H9 (cell line): ENCODE measurements around the gene OPHN1. TPM values are rescaled to one million over a fixed set of nuclear protein-coding genes. Genes with fewer than 3 reads are reported as not detected.

Experiments
- DNase-seq: peaks from one replicate; pipeline ENCODE4 v3.0.0-alpha.2; 2017
- H2AFZ ChIP-seq: one replicate; pipeline ENCODE4 v1.6.1; 2013; ENCODE audit warnings: mild to moderate bottlenecking, low read length, control low read depth, moderate library complexity
- H2AK5ac ChIP-seq: 2 replicates; pipeline ENCODE4 v1.6.1; 2013; ENCODE audit warnings: low read length, control low read depth, mixed read lengths; ENCODE audit not compliant: insufficient read length
- H2BK120ac ChIP-seq: one replicate; pipeline ENCODE4 v1.6.1; 2013; ENCODE audit warnings: low read depth, mild to moderate bottlenecking, low read length, control low read depth, inconsistent platforms; ENCODE audit not compliant: poor library complexity, severe bottlenecking
- H2BK12ac ChIP-seq: 2 replicates; pipeline ENCODE4 v1.6.1; 2013; ENCODE audit warnings: low read length, control low read depth, mixed read lengths, low read depth; ENCODE audit not compliant: insufficient read length
- H2BK15ac ChIP-seq: 2 replicates; pipeline ENCODE4 v1.6.1; 2013; ENCODE audit warnings: low read depth, low read length, control low read depth
- H2BK20ac ChIP-seq: one replicate; pipeline ENCODE4 v1.6.1; 2013; ENCODE audit warnings: low read depth, mild to moderate bottlenecking, low read length, control low read depth, inconsistent platforms; ENCODE audit not compliant: poor library complexity, severe bottlenecking
- H2BK5ac ChIP-seq: 2 replicates; pipeline ENCODE4 v1.6.1; 2013; ENCODE audit warnings: low read length, control low read depth, mixed read lengths; ENCODE audit not compliant: insufficient read length
- H3K14ac ChIP-seq: 2 replicates; pipeline ENCODE4 v1.6.1; 2013; ENCODE audit warnings: low read length, control low read depth; ENCODE audit not compliant: insufficient read depth
- H3K18ac ChIP-seq: 2 replicates; pipeline ENCODE4 v1.6.1; 2013; ENCODE audit warnings: low read depth, mild to moderate bottlenecking, mixed read lengths, low read length, control low read depth; ENCODE audit not compliant: insufficient read length
- H3K23ac ChIP-seq: 2 replicates; pipeline ENCODE4 v1.6.1; 2013; ENCODE audit warnings: low read length, control low read depth, mixed read lengths, low read depth; ENCODE audit not compliant: insufficient read length
- H3K23me2 ChIP-seq: 2 replicates; pipeline ENCODE4 v1.6.1; 2013; ENCODE audit warnings: low read depth, mild to moderate bottlenecking, mixed read lengths, low read length, control low read depth; ENCODE audit not compliant: insufficient read length, poor library complexity, severe bottlenecking
- H3K27ac ChIP-seq: 2 replicates; pipeline ENCODE4 v1.5.1; 2013; ENCODE audit warnings: low read length, control low read depth, mixed read lengths, low read depth; ENCODE audit not compliant: insufficient read length
- H3K27me3 ChIP-seq: 2 replicates; pipeline ENCODE4 v1.6.1; 2013; ENCODE audit warnings: low read length, control low read depth, inconsistent platforms; ENCODE audit not compliant: insufficient read depth
- H3K4ac ChIP-seq: 2 replicates; pipeline ENCODE4 v1.6.1; 2013; ENCODE audit warnings: low read depth, mild to moderate bottlenecking, control low read depth, inconsistent platforms, low read length, moderate library complexity
- H3K4me1 ChIP-seq: 2 replicates; pipeline ENCODE4 v1.6.1; 2013; ENCODE audit warnings: low read length, control low read depth, inconsistent platforms; ENCODE audit not compliant: insufficient read depth
- H3K4me2 ChIP-seq: 2 replicates; pipeline ENCODE4 v1.6.1; 2013; ENCODE audit warnings: low read length, control low read depth, mixed read lengths; ENCODE audit not compliant: insufficient read length, insufficient read depth
- H3K56ac ChIP-seq: 2 replicates; pipeline ENCODE4 v1.6.1; 2013; ENCODE audit warnings: low read depth, mild to moderate bottlenecking, mixed read lengths, low read length, control low read depth; ENCODE audit not compliant: insufficient read length
- H3K79me1 ChIP-seq: 2 replicates; pipeline ENCODE4 v1.6.1; 2013; ENCODE audit warnings: low read depth, mild to moderate bottlenecking, moderate library complexity, low read length, control low read depth, inconsistent platforms; ENCODE audit not compliant: insufficient read depth, poor library complexity, severe bottlenecking
- H3K79me2 ChIP-seq: 2 replicates; pipeline ENCODE4 v1.6.1; 2013; ENCODE audit warnings: low read length, control low read depth, inconsistent platforms; ENCODE audit not compliant: insufficient read depth
- H3K9ac ChIP-seq: 2 replicates; pipeline ENCODE4 v1.6.1; 2013; ENCODE audit warnings: low read length, control low read depth, mixed read lengths; ENCODE audit not compliant: insufficient read length; ENCODE audit errors: extremely low read depth
- H3K9me3 ChIP-seq: one replicate; pipeline ENCODE4 v1.6.1; 2013; ENCODE audit warnings: low read depth, low read length, inconsistent platforms; ENCODE audit not compliant: control insufficient read depth
- H3T11ph ChIP-seq: one replicate; pipeline ENCODE4 v1.6.1; 2013; ENCODE audit warnings: mild to moderate bottlenecking, low read length, control low read depth, inconsistent platforms
- H4K20me1 ChIP-seq: one replicate; pipeline ENCODE4 v1.6.1; 2013; ENCODE audit not compliant: control insufficient read depth, insufficient read length, insufficient read depth
- H4K5ac ChIP-seq: 2 replicates; pipeline ENCODE4 v1.6.1; 2013; ENCODE audit warnings: low read depth, mild to moderate bottlenecking, mixed read lengths, low read length, control low read depth; ENCODE audit not compliant: insufficient read length
- H4K8ac ChIP-seq: replicated peaks from 2 replicates; pipeline ENCODE4 v1.6.1; 2013; ENCODE audit warnings: low read length, control low read depth, mixed read lengths, low read depth; ENCODE audit not compliant: insufficient read length
- H4K91ac ChIP-seq: 2 replicates; pipeline ENCODE4 v1.6.1; 2013; ENCODE audit warnings: low read depth, mild to moderate bottlenecking, moderate library complexity, mixed read lengths, low read length, control low read depth; ENCODE audit not compliant: insufficient read length
- H3K27ac Mint-ChIP-seq, 3 experiments: 2 replicates in 2 of 3; 3 replicates in 1 of 3; pipeline ENCODE4 v1.8.0; 2020 to 2021; ENCODE audit warnings: mixed read lengths in 3 of 3, mild to moderate bottlenecking in 1 of 3, moderate library complexity in 1 of 3
- H3K27me3 Mint-ChIP-seq: 2 replicates; pipeline ENCODE4 v1.8.0; 2021; ENCODE audit warnings: low read depth, mild to moderate bottlenecking, moderate library complexity, mixed read lengths
- H3K36me3 Mint-ChIP-seq, 3 experiments: 2 replicates in 2 of 3; 3 replicates in 1 of 3; pipeline ENCODE4 v1.8.0; 2020 to 2021; ENCODE audit warnings: low read depth in 3 of 3, mixed read lengths in 3 of 3; ENCODE audit not compliant: insufficient read depth in 1 of 3
- H3K4me1 Mint-ChIP-seq, 2 experiments: 2 replicates each; pipeline ENCODE4 v1.8.0; 2020; ENCODE audit warnings: mixed read lengths in 2 of 2
- H3K4me3 Mint-ChIP-seq, 2 experiments: 2 replicates in 1 of 2; 3 replicates in 1 of 2; pipeline ENCODE4 v1.8.0; 2020 to 2021; ENCODE audit warnings: mild to moderate bottlenecking in 2 of 2, mixed read lengths in 2 of 2, moderate library complexity in 1 of 2
- H3K9me3 Mint-ChIP-seq, 2 experiments: 2 replicates in 1 of 2; 3 replicates in 1 of 2; pipeline ENCODE4 v1.8.0; 2020; ENCODE audit warnings: mild to moderate bottlenecking in 2 of 2, mixed read lengths in 2 of 2, moderate library complexity in 1 of 2
- CTCF ChIP-seq: fragments of 200-600 bp; sonication (generic); conservative IDR thresholded peaks from 3 replicates; pipeline ENCODE4 v1.8.0; 2021; ENCODE audit warnings: antibody characterized with exemption, mild to moderate bottlenecking
- WGBS: extraction: QIAGEN DNeasy Blood & Tissue Kit; methylation state at CpG from one replicate; pipeline ENCODE4 v1.1.7; 2013; ENCODE audit warnings: missing lambda C conversion rate, low lambda C conversion rate, mixed read lengths; ENCODE audit not compliant: insufficient read length; ENCODE audit errors: extremely low coverage; 5-methylcytosine and 5-hydroxymethylcytosine counted together
- total RNA-seq: library from RNA; stranded (reverse); gene quantifications from 2 replicates; pipeline ENCODE4 v1.2.1, GENCODE V29; 2021

The OPHN1 gene
- total RNA-seq, 1 experiment from 2014 or later, result 1.5 TPM

GRCh38 chrX:68086709-68087108 lies 346.6 kb downstream of the OPHN1 start:
- no peaks in the 10 kb centered on the region for H3K23me2 ChIP-seq
- no peaks in the 10 kb centered on the region for H4K20me1 ChIP-seq
- Mint-ChIP-seq H3K27me3 (no peaks in the 10 kb centered on the region), H3K9me3 (peaks cover 53 to 59% of the 10 kb centered on the region in 2 experiments), H3K4me1 (no peaks in the 10 kb centered on the region; a peak in 1 of 4 replicates), H3K4me3 (no peak overlapping the region), H3K27ac (no peak overlapping the region), H3K36me3 (peaks cover 2 to 5% (median 4%) of the 10 kb centered on the region in 3 experiments; a peak in 4 of 7 replicates)
- no peak overlapping the region for H3K9ac ChIP-seq
- H3K4me1 ChIP-seq, result no peaks in the 10 kb centered on the region
- no peak for DNase-seq
- H2BK15ac ChIP-seq, result no peak overlapping the region
- H2BK12ac ChIP-seq, result no peak overlapping the region
- peaks cover 20% of the 10 kb centered on the region for H3K9me3 ChIP-seq
- no peak overlapping the region for H2BK120ac ChIP-seq
- no peak overlapping the region for H3K23ac ChIP-seq
- no peak overlapping the region for H4K91ac ChIP-seq
- no peak overlapping the region for H2BK20ac ChIP-seq
- no peak overlapping the region for H3K4ac ChIP-seq
- no peak overlapping the region for H3K18ac ChIP-seq
- no peak overlapping the region for H2BK5ac ChIP-seq
- H3K4me2 ChIP-seq, result no peak overlapping the region
- H3K27ac ChIP-seq, result no peak overlapping the region
- TF ChIP-seq CTCF, result no peak
- no peak overlapping the region for H2AFZ ChIP-seq
- no peak overlapping the region for H3K14ac ChIP-seq
- no peak overlapping the region for H2AK5ac ChIP-seq
- no peak overlapping the region for H4K5ac ChIP-seq
- H3K79me2 ChIP-seq, result no peaks in the 10 kb centered on the region
- WGBS, result no CpG with 5 or more reads among the region's 1 CpG
- H3T11ph ChIP-seq, result no peak overlapping the region
- H3K56ac ChIP-seq, result no peak overlapping the region
- H3K27me3 ChIP-seq, result no peaks in the 10 kb centered on the region
- no peaks in the 10 kb centered on the region for H3K79me1 ChIP-seq
- no peak overlapping the region for H4K8ac ChIP-seq
